K562 treated with DMSO at 1 percent for 4 hours (cell line): ENCODE results near the gene ELF3. TPM values are rescaled to one million over a fixed set of nuclear protein-coding genes. Genes with fewer than 3 reads are reported as not detected.

Experiments used
- total RNA-seq: library from RNA; unstranded; fragments of 300-600 nt; gene quantifications from 2 replicates; pipeline ENCODE4 v1.2.3, GENCODE V29; 2022; ENCODE audit not compliant: insufficient read depth

The ELF3 gene
- 1.5 and 2.6 TPM in 2 replicates for total RNA-seq

DNA sequence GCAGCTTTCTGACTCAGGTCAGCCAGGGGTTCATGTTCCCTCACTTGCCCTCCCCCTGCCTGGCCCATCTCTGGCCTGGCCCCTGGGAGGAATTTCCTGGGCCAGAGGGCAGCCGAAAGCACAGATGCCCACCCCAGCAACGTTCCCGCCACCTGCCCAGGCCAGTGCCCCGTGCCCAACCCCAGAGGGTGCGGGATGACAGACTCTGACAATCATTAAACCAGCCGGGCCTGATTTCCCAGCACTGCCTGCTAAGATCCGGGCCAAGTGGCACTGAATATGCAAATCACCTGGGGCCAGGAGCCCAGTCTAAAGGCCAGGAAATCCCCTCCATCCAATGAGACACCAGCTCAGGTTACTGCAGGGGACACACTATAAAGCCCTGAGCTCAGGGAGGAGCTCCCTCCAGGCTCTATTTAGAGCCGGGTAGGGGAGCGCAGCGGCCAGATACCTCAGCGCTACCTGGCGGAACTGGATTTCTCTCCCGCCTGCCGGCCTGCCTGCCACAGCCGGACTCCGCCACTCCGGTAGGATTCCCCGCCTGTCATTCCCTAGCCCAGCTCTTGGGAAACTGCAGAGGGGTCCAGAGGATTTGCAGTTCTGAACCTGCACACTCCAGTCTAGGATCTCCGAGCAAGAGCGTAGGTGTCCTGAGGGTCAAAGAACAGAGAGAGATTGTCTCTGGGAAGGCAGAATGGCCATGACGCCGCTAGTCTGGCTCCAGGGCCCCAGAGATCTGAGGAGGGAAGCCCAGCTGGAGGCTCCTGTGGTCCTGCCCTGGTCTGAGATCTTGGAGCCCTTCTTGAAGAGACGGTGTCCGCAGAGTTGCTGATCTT, at the start of gene ELF3:
TSS of gene ELF3 (plus strand) at position 408 of the 836 bp plus-strand sequence. CDS start 550 bp downstream, outside the sequence.

DNA sequence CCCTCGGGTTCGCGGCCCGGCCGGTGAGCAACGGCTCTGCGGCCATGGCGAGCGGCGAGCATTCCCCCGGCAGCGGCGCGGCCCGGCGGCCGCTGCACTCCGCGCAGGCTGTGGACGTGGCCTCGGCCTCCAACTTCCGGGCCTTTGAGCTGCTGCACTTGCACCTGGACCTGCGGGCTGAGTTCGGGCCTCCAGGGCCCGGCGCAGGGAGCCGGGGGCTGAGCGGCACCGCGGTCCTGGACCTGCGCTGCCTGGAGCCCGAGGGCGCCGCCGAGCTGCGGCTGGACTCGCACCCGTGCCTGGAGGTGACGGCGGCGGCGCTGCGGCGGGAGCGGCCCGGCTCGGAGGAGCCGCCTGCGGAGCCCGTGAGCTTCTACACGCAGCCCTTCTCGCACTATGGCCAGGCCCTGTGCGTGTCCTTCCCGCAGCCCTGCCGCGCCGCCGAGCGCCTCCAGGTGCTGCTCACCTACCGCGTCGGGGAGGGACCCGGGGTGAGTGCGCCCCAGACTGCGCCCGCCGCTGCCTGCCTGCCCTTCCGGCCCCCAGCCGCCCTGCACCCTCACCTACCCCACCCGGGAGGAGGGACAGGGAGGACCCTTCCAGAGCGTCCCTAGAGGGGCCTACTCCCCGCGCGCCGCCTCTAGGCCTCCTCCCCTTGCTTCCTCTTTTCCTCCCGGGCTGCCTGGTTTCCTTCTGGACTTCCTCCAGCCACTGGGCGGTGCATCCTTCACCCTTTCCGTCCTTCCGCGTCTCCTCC, 27.6 kb upstream of the ELF3 start, which contains the start of gene RNPEP:
TSS of gene RNPEP (plus strand) at position 26 of the 757 bp plus-strand sequence. CDS start at position 45, 19 bp downstream.

Other genes starting within 250 kb of the ELF3 start
- 37.8 and 39.1 TPM in 2 replicates for gene IPO9, start 181.4 kb upstream of the ELF3 start, total RNA-seq
- gene SHISA4, start 121.7 kb upstream of the ELF3 start, total RNA-seq: 4.2 and 5.6 TPM in 2 replicates
- 1.6 and 1.8 TPM in 2 replicates for gene LMOD1, start 64.0 kb upstream of the ELF3 start, total RNA-seq
- 96.3 and 101 TPM in 2 replicates for gene TIMM17A, start 55.1 kb upstream of the ELF3 start, total RNA-seq
- 131 and 135 TPM in 2 replicates for gene RNPEP, start 27.9 kb upstream of the ELF3 start, total RNA-seq
- gene GPR37L1, start 112.3 kb downstream of the ELF3 start, total RNA-seq: not detected in 2 replicates
- 15.3 and 29.2 TPM in 2 replicates for gene ARL8A, start 134.2 kb downstream of the ELF3 start, total RNA-seq
- gene PTPN7, start 150.0 kb downstream of the ELF3 start, total RNA-seq: 41.2 and 56.6 TPM in 2 replicates
- gene LGR6, start 183.2 kb downstream of the ELF3 start, total RNA-seq: 0.31 TPM in 1 of 2 replicates, not detected in the other